Cerebellar cortex (tissue), 1 donor: ENCODE results near the gene HTR6.

Experiments
- DNase-seq: peaks from one replicate; pipeline ENCODE4 v3.0.0-alpha.2; 2015; ENCODE audit warnings: low spot score

The HTR6 gene

GRCh38 chr1:19656780-19657466 lies 7.8 kb upstream of the HTR6 start:
- no peak for DNase-seq

DNA sequence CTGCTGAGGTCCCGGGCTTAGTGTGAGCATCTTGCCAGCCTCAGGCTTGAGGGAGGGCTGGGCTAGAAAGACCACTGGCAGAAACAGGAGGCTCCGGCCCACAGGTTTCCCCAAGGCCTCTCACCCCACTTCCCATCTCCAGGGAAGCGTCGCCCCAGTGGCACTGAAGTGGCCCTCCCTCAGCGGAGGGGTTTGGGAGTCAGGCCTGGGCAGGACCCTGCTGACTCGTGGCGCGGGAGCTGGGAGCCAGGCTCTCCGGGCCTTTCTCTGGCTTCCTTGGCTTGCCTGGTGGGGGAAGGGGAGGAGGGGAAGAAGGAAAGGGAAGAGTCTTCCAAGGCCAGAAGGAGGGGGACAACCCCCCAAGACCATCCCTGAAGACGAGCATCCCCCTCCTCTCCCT lies 7.2 kb upstream of the HTR6 start:
- no peak for DNase-seq

- DNase-seq: no peak
Observed at GRCh38 chr1:19658186-19658585, 6.5 kb upstream of the HTR6 start.

DNA sequence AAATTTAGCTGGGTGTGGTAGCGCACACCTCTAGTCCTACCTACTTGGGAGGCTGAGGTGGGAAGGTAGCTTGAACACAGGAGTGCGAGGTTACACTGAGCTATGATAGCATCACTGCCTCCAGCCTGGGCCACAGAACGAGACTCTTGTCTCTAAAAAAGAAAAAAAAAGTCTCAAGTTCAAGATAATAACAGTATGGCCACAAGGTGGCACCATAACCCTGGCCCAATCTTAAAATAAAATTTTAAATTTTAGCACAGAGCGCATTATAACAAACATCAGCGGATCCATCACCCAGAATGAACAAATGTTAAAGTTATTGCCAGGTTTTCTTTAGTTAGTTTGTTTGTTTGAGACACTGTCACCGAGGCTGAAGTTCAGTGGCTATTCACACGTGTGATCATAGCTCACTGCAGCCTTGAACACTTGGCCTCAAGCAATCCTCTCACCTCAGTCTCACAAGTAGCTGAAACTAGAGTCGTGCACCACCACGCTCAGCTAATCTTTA lies 2.9 kb upstream of the HTR6 start:
- peak; percentile 51 for DNase-seq

DNA sequence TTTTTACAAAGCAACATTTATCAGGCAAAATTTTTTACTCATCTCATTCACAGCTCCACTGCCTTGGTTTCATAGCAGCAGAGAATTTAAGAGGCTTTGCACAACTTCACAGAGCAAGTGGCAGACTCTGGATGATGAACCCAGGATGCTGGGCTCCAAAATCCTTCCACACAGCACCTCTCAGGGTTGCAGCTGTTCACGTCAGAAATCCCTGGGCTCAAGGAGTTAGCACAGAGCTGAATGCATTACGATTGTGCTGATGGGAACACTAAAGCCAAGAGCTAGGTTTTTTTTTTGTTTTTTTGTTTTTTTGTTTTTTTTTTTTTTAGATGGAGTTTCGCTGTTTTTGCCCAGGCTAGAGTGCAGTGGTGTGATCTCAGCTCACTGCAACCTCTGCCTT lies 2.4 kb upstream of the HTR6 start:
- DNase-seq: no peak

GRCh38 chr1:19665186-19665495 lies 466 bp downstream of the HTR6 start:
- no peak for DNase-seq

DNA sequence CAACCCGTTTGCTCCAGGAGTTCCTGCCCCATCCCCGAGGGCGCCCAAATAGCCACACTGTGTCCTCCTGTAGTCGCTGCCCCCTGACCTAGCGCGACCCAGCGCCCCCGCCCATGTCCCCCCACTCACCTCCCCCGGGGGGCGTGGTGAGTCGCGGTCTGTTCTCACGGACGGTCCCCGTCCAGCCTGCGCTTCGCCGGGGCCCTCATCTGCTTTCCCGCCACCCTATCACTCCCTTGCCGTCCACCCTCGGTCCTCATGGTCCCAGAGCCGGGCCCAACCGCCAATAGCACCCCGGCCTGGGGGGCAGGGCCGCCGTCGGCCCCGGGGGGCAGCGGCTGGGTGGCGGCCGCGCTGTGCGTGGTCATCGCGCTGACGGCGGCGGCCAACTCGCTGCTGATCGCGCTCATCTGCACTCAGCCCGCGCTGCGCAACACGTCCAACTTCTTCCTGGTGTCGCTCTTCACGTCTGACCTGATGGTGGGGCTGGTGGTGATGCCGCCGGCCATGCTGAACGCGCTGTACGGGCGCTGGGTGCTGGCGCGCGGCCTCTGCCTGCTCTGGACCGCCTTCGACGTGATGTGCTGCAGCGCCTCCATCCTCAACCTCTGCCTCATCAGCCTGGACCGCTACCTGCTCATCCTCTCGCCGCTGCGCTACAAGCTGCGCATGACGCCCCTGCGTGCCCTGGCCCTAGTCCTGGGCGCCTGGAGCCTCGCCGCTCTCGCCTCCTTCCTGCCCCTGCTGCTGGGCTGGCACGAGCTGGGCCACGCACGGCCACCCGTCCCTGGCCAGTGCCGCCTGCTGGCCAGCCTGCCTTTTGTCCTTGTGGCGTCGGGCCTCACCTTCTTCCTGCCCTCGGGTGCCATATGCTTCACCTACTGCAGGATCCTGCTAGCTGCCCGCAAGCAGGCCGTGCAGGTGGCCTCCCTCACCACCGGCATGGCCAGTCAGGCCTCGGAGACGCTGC lies 1.1 kb downstream of the HTR6 start:
- DNase-seq: no peak

DNA sequence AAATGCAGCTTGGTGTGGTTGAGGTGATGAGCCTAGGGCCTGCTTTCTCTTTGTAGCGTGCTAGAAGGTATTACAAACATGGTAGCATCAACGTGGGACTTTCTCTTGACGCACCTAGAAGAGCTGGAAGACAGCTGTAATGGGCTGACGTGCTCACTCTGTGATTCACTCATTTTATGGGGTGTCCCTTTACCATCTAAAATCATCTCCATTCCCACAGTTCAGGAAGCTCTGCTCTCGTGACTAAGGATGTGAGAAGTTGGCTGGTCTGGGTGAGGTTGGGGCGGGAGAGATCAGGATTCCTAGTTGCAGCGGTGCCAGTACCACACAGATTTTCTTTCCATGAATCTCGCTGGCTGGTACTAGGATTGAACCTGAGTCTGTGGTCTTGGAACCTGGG lies 4.2 kb downstream of the HTR6 start:
- DNase-seq: no peak

DNA sequence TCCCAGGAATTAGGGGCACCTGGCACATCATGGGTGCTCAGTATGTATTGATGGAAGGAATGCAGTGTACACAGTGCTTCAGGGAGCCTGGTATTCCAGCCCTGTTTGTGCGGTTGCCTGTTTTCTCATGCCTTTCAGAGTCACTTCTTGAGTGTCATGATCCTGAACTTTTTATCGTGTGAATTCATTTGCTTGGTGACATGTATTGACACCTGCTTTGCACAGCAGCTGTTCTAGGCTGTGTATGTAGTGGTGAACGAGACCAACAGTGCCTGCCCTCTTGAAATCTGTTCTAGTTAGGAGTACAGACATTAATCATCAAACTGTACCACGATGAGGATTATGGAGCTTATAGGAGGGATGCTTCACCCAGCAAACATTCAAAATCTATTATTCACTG lies 6.1 kb downstream of the HTR6 start:
- DNase-seq: no peak

GRCh38 chr1:19672237-19672636 lies 7.6 kb downstream of the HTR6 start:
- DNase-seq: no peak

- no peak for DNase-seq
Observed at GRCh38 chr1:19675797-19676196, 11.1 kb downstream of the HTR6 start.

- DNase-seq: peak; percentile 15
Observed at GRCh38 chr1:19676438-19676922, 11.8 kb downstream of the HTR6 start.

DNA sequence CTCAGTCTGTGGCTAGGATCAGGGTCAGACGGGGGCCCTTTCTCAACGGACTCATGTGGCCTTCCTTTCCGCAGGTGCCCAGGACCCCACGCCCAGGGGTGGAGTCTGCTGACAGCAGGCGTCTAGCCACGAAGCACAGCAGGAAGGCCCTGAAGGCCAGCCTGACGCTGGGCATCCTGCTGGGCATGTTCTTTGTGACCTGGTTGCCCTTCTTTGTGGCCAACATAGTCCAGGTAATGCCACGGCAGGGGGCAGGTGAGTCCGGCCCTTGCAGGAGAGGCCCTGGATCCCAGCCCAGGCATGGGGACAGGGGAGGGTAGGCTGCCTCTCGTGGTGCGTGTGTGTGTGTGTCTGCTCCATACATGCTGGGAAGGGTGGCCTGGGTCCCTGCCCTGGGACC lies 13.8 kb downstream of the HTR6 start:
- no peak for DNase-seq

GRCh38 chr1:19678931-19679453 lies 14.3 kb downstream of the HTR6 start:
- no peak for DNase-seq

- DNase-seq: no peak
Observed at GRCh38 chr1:19679691-19680090, 15.0 kb downstream of the HTR6 start.

- DNase-seq: no peak
Observed at GRCh38 chr1:19680644-19681043, 16.0 kb downstream of the HTR6 start.

DNA sequence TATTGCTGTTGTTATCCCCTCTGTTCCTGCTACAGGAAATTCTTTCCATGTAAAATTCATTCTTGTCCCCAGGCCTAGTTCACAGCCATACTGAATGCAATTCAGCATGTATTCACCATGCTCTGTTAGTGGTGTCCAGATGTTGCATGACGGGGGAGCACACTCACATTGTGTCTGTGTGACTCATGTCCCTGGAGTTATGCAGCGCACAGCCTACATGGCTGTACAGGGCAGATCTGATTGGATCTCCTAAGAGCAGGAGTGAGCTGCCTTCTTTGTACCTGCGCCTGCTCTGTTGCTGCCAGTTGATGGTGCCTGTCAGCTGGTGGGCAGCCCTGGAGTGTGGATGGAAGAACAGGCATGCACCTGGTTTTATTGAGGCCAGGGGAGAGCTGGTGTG lies 17.6 kb downstream of the HTR6 start:
- no peak for DNase-seq

GRCh38 chr1:19682901-19683300 lies 18.2 kb downstream of the HTR6 start:
- no peak for DNase-seq

DNA sequence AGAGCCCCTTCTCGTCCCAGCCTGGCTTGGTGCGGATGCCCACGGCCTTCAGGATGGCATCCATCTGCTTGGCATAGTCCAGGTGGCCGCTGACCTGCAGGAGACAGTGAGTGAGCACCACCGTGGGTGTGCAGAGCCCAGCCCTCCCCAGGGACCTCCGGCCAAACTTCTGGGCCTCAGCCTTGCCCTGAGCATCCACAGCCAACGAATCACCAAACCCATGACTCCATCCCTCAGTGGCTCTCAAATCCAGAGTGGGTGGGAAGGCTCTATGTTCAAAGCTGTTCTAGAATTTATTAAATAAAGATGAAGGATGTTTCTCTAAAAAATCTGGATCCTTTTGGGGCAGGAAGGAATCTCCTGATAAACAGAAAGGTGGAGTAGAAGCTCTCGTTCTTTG lies 18.7 kb downstream of the HTR6 start:
- DNase-seq: no peak

- DNase-seq: no peak
Observed at GRCh38 chr1:19684677-19685076, 20.0 kb downstream of the HTR6 start.

DNA sequence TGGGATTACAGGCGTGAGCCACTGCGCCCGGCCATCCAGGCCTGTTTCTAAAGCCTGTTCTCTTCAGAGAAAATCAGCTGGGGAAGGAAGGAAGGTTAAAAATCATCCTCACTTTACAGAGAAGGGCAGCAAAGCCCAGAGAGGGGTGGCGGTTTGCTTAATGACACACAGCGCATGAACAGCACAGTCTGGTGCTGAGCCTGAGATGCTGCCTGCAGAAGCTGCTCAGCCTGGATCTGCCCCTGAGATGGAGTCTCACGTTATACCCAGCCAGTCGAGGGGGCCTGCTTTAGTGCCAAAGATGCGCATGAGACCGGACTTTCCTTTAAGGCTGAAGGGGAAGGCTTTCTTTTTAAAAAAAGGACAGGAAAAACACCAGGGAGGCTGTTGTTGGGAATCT lies 21.3 kb downstream of the HTR6 start:
- DNase-seq: no peak

- no peak for DNase-seq
Observed at GRCh38 chr1:19687414-19687813, 22.7 kb downstream of the HTR6 start.
